ENCODE measurements around the gene ID2. TPM values are rescaled to one million over a fixed set of nuclear protein-coding genes. Genes with fewer than 3 reads are reported as not detected.
"Not testable (repeated sequence)": the region's sequence is repeated elsewhere in the genome, so short reads cannot be mapped to it uniquely, and the experiment has no call there.

ID2 gene
- total RNA-seq, 2 experiments from 2014 or later = 61.1 to 62.5 TPM

DNA sequence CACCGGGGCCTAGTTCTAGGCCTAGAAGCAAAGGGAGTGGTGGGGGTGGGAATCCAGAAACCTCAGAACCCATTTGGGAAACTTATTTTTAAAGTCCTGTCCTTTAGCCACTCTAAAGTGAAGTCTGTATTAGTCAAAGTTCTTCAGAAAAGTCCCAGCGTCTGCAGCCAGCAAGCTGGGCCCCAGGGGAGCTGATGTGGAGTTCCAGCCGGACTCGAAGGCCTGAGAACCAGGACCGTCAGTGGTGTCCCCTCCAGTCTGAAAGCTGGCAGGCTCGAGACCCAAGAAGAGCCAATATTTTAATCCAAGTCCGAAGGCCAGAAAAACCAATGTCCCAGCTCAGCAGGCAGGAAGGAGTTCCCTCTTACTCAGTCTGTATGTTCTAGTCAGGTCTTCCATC lies 32.4 kb downstream of the ID2 start:
- DNase-seq = no peak
- Mint-ChIP-seq H3K9me3 (peaks cover 11% of the 10 kb centered on the region), H3K36me3 (no peaks in the 10 kb centered on the region), H3K27ac (no peak overlapping the region), H3K4me1 (no peaks in the 10 kb centered on the region), H3K27me3 (peaks cover 12% of the 10 kb centered on the region), H3K4me3 (no peak overlapping the region)

DNA sequence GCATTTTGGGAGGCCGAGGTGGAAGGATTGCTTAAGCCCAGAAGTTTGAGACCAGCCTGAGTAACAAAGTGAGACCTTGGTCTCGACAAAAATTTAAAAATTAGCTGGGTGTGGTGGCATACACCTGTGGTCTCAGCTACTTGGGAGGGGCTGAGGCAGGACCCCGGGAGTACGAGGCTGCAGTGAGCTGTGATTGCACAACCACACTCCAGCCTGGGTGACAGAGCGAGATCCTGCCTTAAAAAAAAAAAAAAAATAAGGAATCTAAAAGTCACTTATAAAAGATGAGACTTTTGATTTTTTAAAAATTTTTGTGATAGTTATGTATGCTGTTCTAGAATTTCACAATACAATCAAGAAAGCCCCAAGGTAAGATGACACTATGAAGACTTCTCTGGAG lies 33.1 kb downstream of the ID2 start:
- no peak overlapping the region for H3K4me3 Mint-ChIP-seq
- H3K4me1 Mint-ChIP-seq = no peaks in the 10 kb centered on the region
- no peaks in the 10 kb centered on the region for H3K36me3 Mint-ChIP-seq
- no peak for DNase-seq
- peaks cover 12% of the 10 kb centered on the region for H3K27me3 Mint-ChIP-seq
- H3K9me3 Mint-ChIP-seq = peaks cover 11% of the 10 kb centered on the region
- H3K27ac Mint-ChIP-seq = no peak overlapping the region

DNA sequence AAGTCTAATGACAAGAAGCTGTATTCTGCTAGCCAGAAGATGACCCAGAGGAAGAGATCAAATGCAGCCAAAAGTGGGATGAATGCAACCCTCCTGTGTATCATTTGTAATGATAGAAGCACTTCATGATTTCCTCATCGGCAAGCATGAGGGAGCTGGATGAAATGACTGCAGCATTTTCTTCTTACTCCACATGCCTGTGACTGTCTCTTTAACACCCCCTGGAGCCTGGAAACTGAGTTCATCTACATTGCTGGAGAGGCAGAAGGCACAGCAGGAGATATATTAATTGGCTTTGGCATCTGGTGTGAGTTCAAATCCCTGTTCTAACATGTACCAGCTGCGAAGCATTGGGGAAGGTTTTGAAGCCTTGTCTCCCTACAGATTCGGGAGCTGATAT lies 37.7 kb downstream of the ID2 start:
- no peak for DNase-seq
- Mint-ChIP-seq H3K9me3 (peaks cover 11% of the 10 kb centered on the region), H3K36me3 (no peaks in the 10 kb centered on the region), H3K27me3 (peaks cover 6% of the 10 kb centered on the region), H3K4me1 (no peaks in the 10 kb centered on the region), H3K27ac (no peak overlapping the region), H3K4me3 (no peak overlapping the region)

DNA sequence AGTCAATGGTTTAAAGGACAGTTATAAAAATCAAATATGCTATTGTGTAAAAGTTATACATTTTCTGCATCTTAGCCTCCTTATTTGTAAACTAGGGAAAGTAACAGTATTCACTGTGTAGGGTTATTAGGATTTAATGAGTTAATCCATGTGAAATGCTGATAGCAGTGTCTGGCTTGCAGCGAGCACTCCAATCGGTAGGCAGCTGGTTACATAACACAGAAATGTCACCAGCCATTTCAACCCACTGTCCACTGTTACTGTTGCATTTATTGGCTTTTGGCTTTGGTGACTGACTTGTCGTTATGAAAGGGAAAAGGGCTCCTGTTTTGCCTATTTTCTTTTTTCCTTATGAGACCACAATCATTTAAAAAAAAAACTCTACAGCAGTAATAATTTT lies 38.9 kb downstream of the ID2 start:
- no peak overlapping the region for H3K27ac Mint-ChIP-seq

DNA sequence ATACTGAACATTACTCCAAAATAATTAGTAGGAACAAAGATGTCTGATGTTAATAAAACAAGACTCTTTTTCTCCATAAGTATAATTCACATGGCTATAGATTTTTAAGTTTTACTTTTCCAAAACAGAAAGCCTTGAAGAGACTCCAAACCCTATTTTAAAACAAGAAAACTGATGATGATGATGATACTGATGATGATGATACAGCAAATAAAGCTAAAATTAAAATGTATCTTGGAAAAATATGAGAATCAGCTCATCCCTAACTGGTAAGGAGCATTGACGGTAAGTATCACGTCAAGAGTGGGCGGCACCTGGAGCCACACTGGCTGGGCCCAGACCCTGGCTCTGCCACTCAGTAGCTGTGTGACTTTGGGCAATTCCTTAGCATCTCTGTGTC lies 39.6 kb downstream of the ID2 start:
- no peak overlapping the region for H3K27ac Mint-ChIP-seq
- peaks cover 3% of the 10 kb centered on the region for H3K9me3 Mint-ChIP-seq
- H3K4me1 Mint-ChIP-seq = no peaks in the 10 kb centered on the region
- no peaks in the 10 kb centered on the region for H3K36me3 Mint-ChIP-seq
- H3K27me3 Mint-ChIP-seq = peaks cover 6% of the 10 kb centered on the region
- H3K4me3 Mint-ChIP-seq = no peak overlapping the region
- DNase-seq = no peak

More for the DNA sequence above, 38.9 kb downstream of the ID2 start:
- Mint-ChIP-seq H3K36me3 (no peaks in the 10 kb centered on the region), H3K27me3 (peaks cover 6% of the 10 kb centered on the region), H3K4me3 (no peak overlapping the region), H3K9me3 (peaks cover 8% of the 10 kb centered on the region), H3K4me1 (no peaks in the 10 kb centered on the region)
- DNase-seq = no peak

GRCh38 chr2:8722986-8723385 lies 41.1 kb downstream of the ID2 start:
- H3K4me3 Mint-ChIP-seq = no peak overlapping the region
- H3K27me3 Mint-ChIP-seq = no peaks in the 10 kb centered on the region
- DNase-seq = no peak
- H3K27ac Mint-ChIP-seq = no peak overlapping the region
- no peaks in the 10 kb centered on the region for H3K36me3 Mint-ChIP-seq
- no peaks in the 10 kb centered on the region for H3K4me1 Mint-ChIP-seq
- H3K9me3 Mint-ChIP-seq = no peaks in the 10 kb centered on the region

DNA sequence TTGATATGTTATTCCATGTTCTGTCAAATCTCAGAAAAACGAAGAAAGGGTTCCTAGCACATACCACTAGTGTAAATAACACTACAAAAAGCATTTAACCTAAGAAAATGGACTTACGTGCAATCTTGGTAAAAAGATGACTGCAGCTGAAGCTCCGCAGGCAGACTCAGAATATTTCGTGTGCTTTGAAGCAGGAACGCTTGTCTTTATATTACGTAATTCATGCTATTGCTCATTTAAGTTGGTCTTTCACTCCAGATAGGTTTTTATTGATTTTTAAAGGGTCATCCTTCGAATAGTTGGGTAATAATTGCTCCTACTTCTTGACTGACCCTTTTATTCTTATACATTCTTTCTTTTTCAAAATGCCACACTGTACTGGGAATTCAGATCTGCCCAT lies 44.0 kb downstream of the ID2 start:
- H3K9me3 Mint-ChIP-seq = no peaks in the 10 kb centered on the region
- H3K27ac Mint-ChIP-seq = no peak overlapping the region
- no peaks in the 10 kb centered on the region for H3K27me3 Mint-ChIP-seq
- peaks cover 12% of the 10 kb centered on the region for H3K36me3 Mint-ChIP-seq
- H3K4me1 Mint-ChIP-seq = no peaks in the 10 kb centered on the region
- no peak overlapping the region for H3K4me3 Mint-ChIP-seq
- no peak for DNase-seq

- DNase-seq = no peak
- no peaks in the 10 kb centered on the region for H3K9me3 Mint-ChIP-seq
- H3K36me3 Mint-ChIP-seq = peaks cover 21% of the 10 kb centered on the region
- H3K27me3 Mint-ChIP-seq = no peaks in the 10 kb centered on the region
- no peak overlapping the region for H3K27ac Mint-ChIP-seq
- H3K4me1 Mint-ChIP-seq = no peaks in the 10 kb centered on the region
- H3K4me3 Mint-ChIP-seq = no peak overlapping the region
Observed at GRCh38 chr2:8728305-8729015, 46.6 kb downstream of the ID2 start.

- not testable (repeated sequence) for H3K4me1 Mint-ChIP-seq, H3K27ac Mint-ChIP-seq, H3K9me3 Mint-ChIP-seq, H3K27me3 Mint-ChIP-seq, DNase-seq, H3K4me3 Mint-ChIP-seq
- H3K36me3 Mint-ChIP-seq = peaks cover 21% of the 10 kb centered on the region
Observed at GRCh38 chr2:8729101-8729500, 47.2 kb downstream of the ID2 start.

- Mint-ChIP-seq H3K9me3 (no peaks in the 10 kb centered on the region), H3K36me3 (peaks cover 21% of the 10 kb centered on the region), H3K4me1 (no peaks in the 10 kb centered on the region), H3K4me3 (no peak overlapping the region), H3K27me3 (no peaks in the 10 kb centered on the region), H3K27ac (no peak overlapping the region)
- no peak for DNase-seq
Observed at GRCh38 chr2:8729939-8730338, 48.1 kb downstream of the ID2 start.

DNA sequence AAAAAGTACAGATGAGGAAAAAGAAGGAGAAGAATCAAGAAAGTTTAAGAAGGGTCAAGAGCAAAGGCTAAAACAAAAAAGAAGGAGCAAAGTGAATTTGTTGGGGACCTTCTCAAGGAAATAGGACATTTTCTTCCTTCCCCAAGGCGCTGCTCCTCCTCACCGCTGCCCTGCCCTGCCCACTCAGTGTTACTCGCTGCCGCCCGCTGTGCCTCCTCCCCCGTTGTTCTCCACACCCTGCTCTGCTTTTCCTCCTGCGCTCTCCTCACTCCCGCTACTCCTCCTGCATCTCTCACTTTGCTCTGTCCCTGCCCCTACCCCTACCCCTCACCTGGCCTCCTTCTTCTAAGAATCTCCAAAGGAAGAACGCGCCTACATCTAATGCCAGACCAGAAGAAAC lies 50.7 kb downstream of the ID2 start:
- Mint-ChIP-seq H3K4me1 (no peaks in the 10 kb centered on the region), H3K27ac (no peak overlapping the region), H3K36me3 (peaks cover 21% of the 10 kb centered on the region), H3K4me3 (no peak overlapping the region), H3K27me3 (no peaks in the 10 kb centered on the region), H3K9me3 (no peaks in the 10 kb centered on the region)
- DNase-seq = no peak

Other genes starting within 250 kb of the ID2 start
- 10 to 100 TPM; 22.3 to 22.8 TPM for gene KIDINS220, start 155.6 kb downstream of the ID2 start, total RNA-seq

Measured in activated naive CD8-positive, alpha-beta T cell treated with anti-CD3 and anti-CD28 coated beads for 36 hours (primary cell).